GM18951 (cell line): ENCODE results near the gene TRAF2.
"Not testable (repeated sequence)": the region's sequence is repeated elsewhere in the genome, so short reads cannot be mapped to it uniquely, and the experiment has no call there.

Source experiments
- POLR2A ChIP-seq: IDR thresholded peaks from 4 replicates; pipeline ENCODE4 v1.6.1; 2011; ENCODE audit warnings: mild to moderate bottlenecking; ENCODE audit not compliant: insufficient read length, insufficient read depth; ENCODE audit errors: extremely low read depth
- in situ Hi-C: fragments of 300-500 bp; cut with MboI; formaldehyde crosslinking; loops from one replicate; pipeline ENCODE4 v1.12.0; 2022; ENCODE audit warnings: low sequenced_read_pairs, mixed read lengths, inconsistent platforms; ENCODE audit not compliant: unreplicated experiment

Gene TRAF2

GRCh38 chr9:136868644-136869043, 17.7 kb upstream of the TRAF2 start:
- no peak for TF ChIP-seq POLR2A
- in situ Hi-C loops: no loop called here

- in situ Hi-C loops: not testable (repeated sequence)
These were observed 16.7 kb upstream of the TRAF2 start for GRCh38 chr9:136869611-136870010.

GRCh38 chr9:136875155-136875554, 11.2 kb upstream of the TRAF2 start:
- TF ChIP-seq POLR2A: no peak
- in situ Hi-C loops: no loop called here

GRCh38 chr9:136876476-136876875, 9.8 kb upstream of the TRAF2 start:
- in situ Hi-C loops: no loop called here
- TF ChIP-seq POLR2A: no peak

- in situ Hi-C loops: no loop called here
These were observed 5.7 kb upstream of the TRAF2 start for GRCh38 chr9:136880651-136881050.

GRCh38 chr9:136881691-136882108, 4.6 kb upstream of the TRAF2 start:
- in situ Hi-C loops: no loop called here
- no peak for TF ChIP-seq POLR2A

More at GRCh38 chr9:136880651-136881050, 5.7 kb upstream of the TRAF2 start:
- no peak for TF ChIP-seq POLR2A

GRCh38 chr9:136882109-136882946, 4.0 kb upstream of the TRAF2 start:
- in situ Hi-C loops: no loop called here
- TF ChIP-seq POLR2A: peak; percentile 36

GRCh38 chr9:136882947-136883283, 3.4 kb upstream of the TRAF2 start:
- in situ Hi-C loops: not testable (repeated sequence)

GRCh38 chr9:136883670-136884069, 2.6 kb upstream of the TRAF2 start:
- in situ Hi-C loops: not testable (repeated sequence)

- in situ Hi-C loops: no loop called here
- peak; percentile 35 for TF ChIP-seq POLR2A
These were observed 588 bp downstream of the TRAF2 start for GRCh38 chr9:136886610-136887597.

GRCh38 chr9:136888454-136888853, 2.1 kb downstream of the TRAF2 start:
- in situ Hi-C loops: no loop called here

GRCh38 chr9:136889858-136890257, 3.5 kb downstream of the TRAF2 start:
- in situ Hi-C loops: no loop called here
- no peak for TF ChIP-seq POLR2A

More at GRCh38 chr9:136888454-136888853, 2.1 kb downstream of the TRAF2 start:
- TF ChIP-seq POLR2A: no peak

- in situ Hi-C loops: no loop called here
- no peak for TF ChIP-seq POLR2A
These were observed 4.3 kb downstream of the TRAF2 start for GRCh38 chr9:136890661-136891060.

- in situ Hi-C loops: no loop called here
- no peak for TF ChIP-seq POLR2A
These were observed 9.7 kb downstream of the TRAF2 start for GRCh38 chr9:136896027-136896426.
